OCI-LY1 (cell line): ENCODE results near the gene HPD.

Source experiments
- EZH2 ChIP-seq: fragments of 200-600 bp; sonication (generic), shearing (Covaris generic); IDR thresholded peaks from 2 replicates; pipeline ENCODE4 v1.8.0; 2017; ENCODE audit warnings: borderline replicate concordance, mixed run types, mild to moderate bottlenecking, antibody characterized with exemption, low read length, moderate library complexity, mixed read lengths
- TF ChIP-seq, protein P1 (sequence below): fragments of 200-600 bp; sonication (generic), shearing (Covaris generic); IDR thresholded peaks from 2 replicates; pipeline ENCODE4 v1.5.1; 2017; ENCODE audit warnings: mild to moderate bottlenecking, antibody characterized with exemption, low read length, moderate library complexity, mixed read lengths

DNA sequence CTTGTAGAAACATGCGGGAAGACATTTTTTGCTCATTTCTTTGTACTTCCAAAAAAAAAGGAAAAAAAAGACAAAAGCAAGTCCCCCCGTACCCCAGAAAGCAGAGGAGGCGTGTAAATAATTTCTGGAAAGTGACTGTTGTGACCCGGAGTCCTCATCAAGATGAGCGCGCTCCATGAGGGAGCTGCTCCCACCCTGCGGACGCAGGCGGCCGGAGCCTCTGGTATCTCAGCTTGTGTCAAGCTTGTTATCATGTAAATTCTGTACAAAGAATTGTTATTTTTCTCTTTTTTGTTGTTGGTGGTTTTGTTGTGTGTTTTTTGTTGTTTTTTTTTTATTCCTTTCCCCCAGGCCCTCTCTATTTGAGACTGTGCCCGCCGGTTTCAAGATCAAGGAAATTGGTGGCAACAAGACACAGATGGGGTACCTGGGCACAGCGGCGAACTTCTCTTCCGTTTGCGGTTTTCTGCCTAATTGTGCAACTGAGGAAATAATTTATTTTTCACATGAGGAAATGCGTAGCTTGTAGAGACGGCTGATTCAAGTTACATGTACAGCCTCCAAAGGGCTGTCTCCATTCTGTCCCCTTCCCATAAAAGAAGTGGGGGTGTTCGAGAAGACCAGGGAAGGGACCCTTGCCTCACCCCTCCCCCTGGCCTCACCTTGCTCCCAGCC, 27.0 kb downstream of the HPD start:
- TF ChIP-seq, protein P1, sequence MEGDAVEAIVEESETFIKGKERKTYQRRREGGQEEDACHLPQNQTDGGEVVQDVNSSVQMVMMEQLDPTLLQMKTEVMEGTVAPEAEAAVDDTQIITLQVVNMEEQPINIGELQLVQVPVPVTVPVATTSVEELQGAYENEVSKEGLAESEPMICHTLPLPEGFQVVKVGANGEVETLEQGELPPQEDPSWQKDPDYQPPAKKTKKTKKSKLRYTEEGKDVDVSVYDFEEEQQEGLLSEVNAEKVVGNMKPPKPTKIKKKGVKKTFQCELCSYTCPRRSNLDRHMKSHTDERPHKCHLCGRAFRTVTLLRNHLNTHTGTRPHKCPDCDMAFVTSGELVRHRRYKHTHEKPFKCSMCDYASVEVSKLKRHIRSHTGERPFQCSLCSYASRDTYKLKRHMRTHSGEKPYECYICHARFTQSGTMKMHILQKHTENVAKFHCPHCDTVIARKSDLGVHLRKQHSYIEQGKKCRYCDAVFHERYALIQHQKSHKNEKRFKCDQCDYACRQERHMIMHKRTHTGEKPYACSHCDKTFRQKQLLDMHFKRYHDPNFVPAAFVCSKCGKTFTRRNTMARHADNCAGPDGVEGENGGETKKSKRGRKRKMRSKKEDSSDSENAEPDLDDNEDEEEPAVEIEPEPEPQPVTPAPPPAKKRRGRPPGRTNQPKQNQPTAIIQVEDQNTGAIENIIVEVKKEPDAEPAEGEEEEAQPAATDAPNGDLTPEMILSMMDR, result no peak
- no peak for TF ChIP-seq EZH2
